GM20000 (cell line): ENCODE data around the gene PAX8.

Experiments
- DNase-seq: peaks from one replicate; pipeline ENCODE4 v3.0.0; 2012; ENCODE audit warnings: low spot score
- TF ChIP-seq, protein P1 (sequence below): IDR thresholded peaks from 2 replicates; pipeline ENCODE4 v1.5.1; 2012; ENCODE audit warnings: mild to moderate bottlenecking, control low read depth; ENCODE audit errors: extremely low read depth, missing control alignments

Gene PAX8

GRCh38 chr2:113252047-113252590 is 26.6 kb downstream of the PAX8 start:
- TF ChIP-seq, protein P1, sequence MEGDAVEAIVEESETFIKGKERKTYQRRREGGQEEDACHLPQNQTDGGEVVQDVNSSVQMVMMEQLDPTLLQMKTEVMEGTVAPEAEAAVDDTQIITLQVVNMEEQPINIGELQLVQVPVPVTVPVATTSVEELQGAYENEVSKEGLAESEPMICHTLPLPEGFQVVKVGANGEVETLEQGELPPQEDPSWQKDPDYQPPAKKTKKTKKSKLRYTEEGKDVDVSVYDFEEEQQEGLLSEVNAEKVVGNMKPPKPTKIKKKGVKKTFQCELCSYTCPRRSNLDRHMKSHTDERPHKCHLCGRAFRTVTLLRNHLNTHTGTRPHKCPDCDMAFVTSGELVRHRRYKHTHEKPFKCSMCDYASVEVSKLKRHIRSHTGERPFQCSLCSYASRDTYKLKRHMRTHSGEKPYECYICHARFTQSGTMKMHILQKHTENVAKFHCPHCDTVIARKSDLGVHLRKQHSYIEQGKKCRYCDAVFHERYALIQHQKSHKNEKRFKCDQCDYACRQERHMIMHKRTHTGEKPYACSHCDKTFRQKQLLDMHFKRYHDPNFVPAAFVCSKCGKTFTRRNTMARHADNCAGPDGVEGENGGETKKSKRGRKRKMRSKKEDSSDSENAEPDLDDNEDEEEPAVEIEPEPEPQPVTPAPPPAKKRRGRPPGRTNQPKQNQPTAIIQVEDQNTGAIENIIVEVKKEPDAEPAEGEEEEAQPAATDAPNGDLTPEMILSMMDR = no peak
- DNase-seq = no peak

DNA sequence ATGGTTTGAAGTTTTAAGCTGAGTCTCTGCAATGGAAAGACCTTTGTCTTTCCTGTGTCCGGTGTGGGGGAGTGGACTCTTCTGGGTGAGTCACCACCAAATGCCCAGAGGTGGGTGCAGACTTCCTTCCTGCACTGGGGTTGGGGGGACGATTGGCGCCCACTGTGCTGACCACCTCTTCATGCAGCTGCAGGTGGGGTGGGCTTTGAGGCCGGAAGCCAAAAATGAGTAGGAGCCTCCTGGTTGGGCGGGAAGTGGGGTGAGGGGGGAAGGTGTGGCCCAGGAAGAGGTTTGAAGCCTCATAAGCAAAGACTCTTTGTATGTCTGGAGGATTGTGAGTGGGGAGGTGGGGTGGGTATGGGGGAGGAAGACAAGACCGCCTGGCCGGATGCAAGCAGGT is 27.6 kb downstream of the PAX8 start:
- DNase-seq = peak; percentile 33

DNA sequence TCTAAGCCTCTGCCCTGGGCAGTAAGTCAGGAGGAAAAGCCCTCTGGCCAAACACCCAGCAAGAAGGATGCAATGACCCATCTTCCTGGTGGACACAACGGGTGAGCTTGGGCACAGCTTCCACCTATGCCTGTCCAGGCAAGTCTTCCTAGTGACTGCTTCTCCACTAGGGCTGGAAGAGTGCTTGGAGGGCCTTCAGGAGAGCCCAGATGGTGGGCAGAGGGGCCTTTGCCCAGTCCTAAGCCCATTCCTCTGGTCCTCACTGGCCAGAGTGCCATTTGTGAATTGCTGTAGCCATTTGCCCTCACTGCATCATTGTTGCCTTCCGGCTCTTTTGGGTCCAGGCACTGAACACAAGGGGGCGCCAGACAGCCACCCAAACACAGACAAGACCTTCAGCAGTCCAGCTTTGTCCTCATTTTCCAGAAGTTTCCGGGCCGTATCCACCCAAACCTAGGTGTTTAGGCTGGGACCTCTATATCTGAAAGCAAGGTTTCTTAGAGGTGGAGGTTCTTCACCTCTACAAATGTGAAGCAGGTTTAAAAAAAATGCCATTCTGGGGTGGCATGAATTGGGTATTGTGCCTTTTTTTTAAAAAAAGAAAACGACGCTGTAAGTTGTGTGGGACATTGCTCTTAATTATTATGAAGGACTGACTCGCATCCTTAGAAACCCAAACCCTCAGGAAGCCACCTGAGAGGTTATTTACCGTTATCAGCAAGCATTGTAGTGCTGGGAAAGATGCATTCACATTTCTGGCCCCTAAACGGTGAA is 29.5 kb downstream of the PAX8 start:
- DNase-seq = peak; percentile 84
- TF ChIP-seq, protein P1 = peak; percentile 90

More for the DNA sequence above, 27.6 kb downstream of the PAX8 start:
- TF ChIP-seq, protein P1 = no peak

GRCh38 chr2:113246606-113247005 is 32.1 kb downstream of the PAX8 start:
- TF ChIP-seq, protein P1 = no peak
- DNase-seq = no peak

- no peak for DNase-seq
- TF ChIP-seq, protein P1 = no peak
Measured at GRCh38 chr2:113245276-113245711, 33.4 kb downstream of the PAX8 start.

GRCh38 chr2:113242327-113242726 is 36.4 kb downstream of the PAX8 start:
- no peak for DNase-seq
- TF ChIP-seq, protein P1 = no peak
